Smooth muscle cell (in vitro differentiated cells): ENCODE results near the gene SDF4. TPM values are rescaled to one million over a fixed set of nuclear protein-coding genes. Genes with fewer than 3 reads are reported as not detected.

Source experiments
- DNase-seq: peaks from one replicate; lab custom pipeline; 2025; ENCODE audit not compliant: unreplicated experiment; lab: John Stamatoyannopoulos, UW
- H2AFZ ChIP-seq: fragments of 200-600 bp; sonication (generic); 2 replicates; pipeline ENCODE4 v1.6.0; 2016; ENCODE audit warnings: antibody characterized with exemption, low read depth, mild to moderate bottlenecking
- H3F3A ChIP-seq: fragments of 200-600 bp; sonication (generic); 2 replicates; pipeline ENCODE4 v1.6.0; 2017; ENCODE audit warnings: antibody characterized with exemption, low read depth
- H3K27ac ChIP-seq: fragments of 200-600 bp; sonication (generic); 2 replicates; pipeline ENCODE4 v1.5.1; 2016; ENCODE audit warnings: low read depth, mild to moderate bottlenecking
- H3K27me3 ChIP-seq: fragments of 200-600 bp; sonication (generic); 2 replicates; pipeline ENCODE4 v1.6.1; 2016; ENCODE audit warnings: low read depth, mild to moderate bottlenecking
- H3K36me3 ChIP-seq: fragments of 200-600 bp; sonication (generic); 2 replicates; pipeline ENCODE4 v1.5.1; 2016; ENCODE audit warnings: low read depth
- H3K4me1 ChIP-seq: fragments of 200-600 bp; sonication (generic); 2 replicates; pipeline ENCODE4 v1.5.1; 2016; ENCODE audit warnings: low read depth
- H3K4me2 ChIP-seq: fragments of 200-600 bp; sonication (generic); 2 replicates; pipeline ENCODE4 v1.6.0; 2016; ENCODE audit warnings: mild to moderate bottlenecking
- H3K4me3 ChIP-seq: fragments of 200-600 bp; sonication (generic); 2 replicates; pipeline ENCODE4 v1.5.1; 2016; ENCODE audit warnings: mild to moderate bottlenecking
- H3K79me2 ChIP-seq: fragments of 200-600 bp; sonication (generic); 2 replicates; pipeline ENCODE4 v1.6.0; 2016; ENCODE audit warnings: low read depth, mild to moderate bottlenecking
- H3K9ac ChIP-seq: fragments of 200-600 bp; sonication (generic); 2 replicates; pipeline ENCODE4 v1.6.0; 2016; ENCODE audit warnings: low read depth
- H3K9me3 ChIP-seq: fragments of 200-600 bp; sonication (generic); replicated peaks from 2 replicates; pipeline ENCODE4 v1.5.1; 2016; ENCODE audit warnings: low read depth
- H4K20me1 ChIP-seq: fragments of 200-600 bp; sonication (generic); 2 replicates; pipeline ENCODE4 v1.6.0; 2016; ENCODE audit warnings: low read depth
- CTCF ChIP-seq: fragments of 200-600 bp; sonication (generic); IDR thresholded peaks from 2 replicates; pipeline ENCODE4 v1.5.1; 2017; ENCODE audit warnings: borderline replicate concordance, mild to moderate bottlenecking, antibody characterized with exemption; ENCODE audit not compliant: insufficient read depth, poor library complexity, severe bottlenecking
- WGBS: methylation state at CpG from one replicate; pipeline ENCODE4 v1.1.7; 2016; ENCODE audit warnings: low lambda C conversion rate; 5-methylcytosine and 5-hydroxymethylcytosine counted together
- polyA plus RNA-seq: library from polyadenylated mRNA; unstranded; fragments of >200 nt; fragmentation: Nextera tagmentation; extraction: Ambion mirVana; gene quantifications from 2 replicates; pipeline ENCODE4 v1.2.1, GENCODE V29; 2016
- total RNA-seq: library from RNA; depleted of rRNA; stranded (reverse); fragments of >200 nt; gene quantifications from 2 replicates; pipeline ENCODE4 v1.2.3, GENCODE V29; 2014

The SDF4 gene
- total and polyA plus RNA-seq, 2 experiments from 2014 or later: 94.9 to 263 TPM

- no peaks in the 10 kb centered on the region for H3F3A ChIP-seq
- no peaks in the 10 kb centered on the region for H3K79me2 ChIP-seq
- 86% methylated on average over 21 of the region's 21 CpGs for WGBS
- H3K9ac ChIP-seq: no peak overlapping the region
- H3K27me3 ChIP-seq: no peaks in the 10 kb centered on the region
- no peak for DNase-seq
- H3K36me3 ChIP-seq: no peaks in the 10 kb centered on the region
- no peaks in the 10 kb centered on the region for H3K9me3 ChIP-seq
- H3K27ac ChIP-seq: no peak overlapping the region
- H3K4me3 ChIP-seq: no peak overlapping the region
- no peak overlapping the region for H3K4me2 ChIP-seq
- no peaks in the 10 kb centered on the region for H4K20me1 ChIP-seq
- H3K4me1 ChIP-seq: no peaks in the 10 kb centered on the region
- no peak for TF ChIP-seq CTCF
- H2AFZ ChIP-seq: no peak overlapping the region
These were observed 49.8 kb downstream of the SDF4 start for GRCh38 chr1:1181938-1182410.

GRCh38 chr1:1181129-1181937, 50.5 kb downstream of the SDF4 start:
- Histone ChIP-seq H3K9me3 (no peaks in the 10 kb centered on the region), H3K27ac (no peak overlapping the region), H3K4me3 (no peak overlapping the region), H3F3A (no peaks in the 10 kb centered on the region), H4K20me1 (no peaks in the 10 kb centered on the region), H2AFZ (no peak overlapping the region), H3K4me1 (no peaks in the 10 kb centered on the region), H3K9ac (no peak overlapping the region), H3K4me2 (no peak overlapping the region), H3K79me2 (no peaks in the 10 kb centered on the region), H3K27me3 (no peaks in the 10 kb centered on the region), H3K36me3 (no peaks in the 10 kb centered on the region)
- no peak for TF ChIP-seq CTCF
- DNase-seq: no peak
- WGBS: 90% methylated on average over 23 of the region's 26 CpGs

GRCh38 chr1:1179983-1180861, 51.6 kb downstream of the SDF4 start:
- TF ChIP-seq CTCF: no peak
- Histone ChIP-seq H3K79me2 (no peaks in the 10 kb centered on the region), H2AFZ (no peak overlapping the region), H3K36me3 (no peaks in the 10 kb centered on the region), H3K4me3 (no peak overlapping the region), H3K4me2 (no peak overlapping the region), H4K20me1 (no peaks in the 10 kb centered on the region), H3K27ac (no peak overlapping the region), H3K4me1 (no peaks in the 10 kb centered on the region), H3F3A (no peaks in the 10 kb centered on the region), H3K9ac (no peak overlapping the region), H3K9me3 (no peaks in the 10 kb centered on the region), H3K27me3 (no peaks in the 10 kb centered on the region)
- DNase-seq: no peak
- WGBS: 92% methylated on average over 48 of the region's 51 CpGs
